GM21723 (cell line): ENCODE results near the gene GSTO2.

Experiments used
- ATAC-seq: cut with Tn5 transposase; IDR thresholded peaks from one replicate; pipeline ENCODE4 v1.9.1; 2021; ENCODE audit warnings: mild to moderate bottlenecking, moderate library complexity; ENCODE audit not compliant: unreplicated experiment

Gene GSTO2

DNA sequence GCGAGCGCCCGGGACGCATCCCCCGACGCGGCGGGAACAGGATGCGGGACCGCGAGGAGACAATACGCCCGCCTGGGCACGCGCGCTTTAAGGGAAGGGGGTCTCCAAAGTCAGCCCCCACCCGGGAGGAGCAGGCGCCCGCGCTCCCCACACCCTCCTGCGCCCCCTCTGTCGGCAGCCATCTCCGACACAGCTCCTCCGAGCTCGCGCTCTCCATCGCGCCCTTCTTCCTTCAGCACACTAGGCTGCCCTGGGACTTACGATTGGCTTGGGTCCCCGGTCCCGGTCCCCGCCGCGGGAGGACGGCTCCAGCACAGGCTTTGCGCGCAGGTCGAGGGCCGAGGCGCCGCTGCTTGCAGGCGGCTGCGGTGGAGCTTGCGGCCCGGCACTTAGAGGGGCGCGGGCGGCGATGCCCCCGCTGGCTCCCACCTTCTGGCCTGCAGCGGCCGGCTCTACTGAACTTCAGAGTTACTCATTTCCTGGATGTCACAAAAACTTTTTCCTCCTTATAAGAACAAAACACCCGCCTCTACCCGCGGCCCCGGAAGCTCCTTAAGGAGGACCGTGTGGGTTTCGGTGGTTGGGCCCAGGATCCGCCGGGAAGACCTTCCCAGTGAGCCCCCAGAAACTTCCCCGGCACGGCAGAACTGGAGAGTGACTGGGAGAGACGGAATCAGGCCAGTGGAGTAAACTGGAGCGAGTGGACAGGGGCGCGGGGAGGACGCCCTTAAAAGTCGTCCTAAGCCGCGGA lies 69.2 kb downstream of the GSTO2 start, which contains the start of gene ITPRIP:
Gene ITPRIP, minus strand, starts transcription at position 481 of the 751 bp plus-strand sequence. CDS start 22,414 bp downstream, outside the sequence.
- ATAC-seq = peak; percentile 70

- ATAC-seq = no peak
These were observed 70.6 kb downstream of the GSTO2 start for GRCh38 chr10:104339469-104340110.

DNA sequence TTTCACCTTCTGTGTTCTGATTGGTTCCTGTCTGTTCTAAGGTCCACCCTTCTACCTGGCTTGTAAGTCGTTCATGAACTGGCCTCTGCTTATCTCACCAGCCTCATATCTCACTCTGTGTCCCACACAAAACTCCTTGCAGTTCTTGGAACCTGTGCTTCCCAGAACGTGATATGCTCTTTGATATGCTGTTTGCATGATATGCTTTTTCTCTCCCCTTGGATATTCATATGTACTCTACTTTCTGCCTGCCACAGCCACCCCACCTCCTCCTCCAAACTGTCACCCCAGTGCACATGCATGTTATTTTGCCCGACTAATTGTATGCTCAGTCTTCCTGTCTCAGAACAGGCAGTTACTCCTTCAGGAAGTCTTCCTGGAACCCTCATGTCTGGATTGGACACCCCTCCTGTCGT lies 71.1 kb downstream of the GSTO2 start:
- no peak for ATAC-seq

- no peak for ATAC-seq
These were observed 71.7 kb downstream of the GSTO2 start for GRCh38 chr10:104340641-104341040.

DNA sequence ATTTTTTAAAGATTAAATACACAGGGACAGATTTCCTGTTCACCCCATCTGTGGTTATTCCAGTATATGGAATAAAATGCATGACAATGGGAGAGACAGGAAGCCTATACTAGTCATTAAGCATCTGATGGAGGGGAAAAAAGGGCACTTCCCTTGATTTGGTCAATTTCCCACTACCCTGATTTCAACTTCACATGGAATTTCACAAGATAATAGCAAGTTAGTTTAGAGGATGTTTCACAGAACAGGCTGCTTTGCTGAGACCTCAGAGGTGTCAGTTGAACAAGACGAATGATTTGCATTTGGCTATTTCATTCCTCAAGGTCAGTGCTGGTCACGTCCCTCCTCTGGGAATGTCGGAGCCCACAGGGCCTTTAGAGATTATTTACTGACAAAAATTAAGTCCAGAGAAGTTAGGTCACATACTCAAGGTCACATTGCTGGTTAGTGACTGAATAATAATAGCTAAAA lies 74.0 kb downstream of the GSTO2 start:
- ATAC-seq = no peak

DNA sequence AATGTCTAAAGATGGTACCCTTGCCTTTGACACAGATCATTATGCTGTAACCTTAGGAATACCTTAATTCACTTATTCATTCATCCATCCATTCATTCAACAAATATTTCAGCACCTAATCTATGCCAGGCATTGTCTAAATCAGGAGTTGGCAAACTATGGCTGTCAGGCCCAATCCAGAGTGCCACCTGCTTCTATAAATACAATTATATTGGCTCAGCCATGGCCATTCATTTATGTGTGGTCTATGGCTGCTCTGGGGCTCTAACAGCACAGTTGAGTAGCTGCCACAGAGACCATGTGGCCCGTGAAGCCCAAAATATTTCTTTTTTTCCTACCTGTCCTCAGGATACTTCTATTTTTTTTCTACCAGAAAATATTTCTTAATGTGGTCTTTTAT lies 75.2 kb downstream of the GSTO2 start:
- no peak for ATAC-seq

DNA sequence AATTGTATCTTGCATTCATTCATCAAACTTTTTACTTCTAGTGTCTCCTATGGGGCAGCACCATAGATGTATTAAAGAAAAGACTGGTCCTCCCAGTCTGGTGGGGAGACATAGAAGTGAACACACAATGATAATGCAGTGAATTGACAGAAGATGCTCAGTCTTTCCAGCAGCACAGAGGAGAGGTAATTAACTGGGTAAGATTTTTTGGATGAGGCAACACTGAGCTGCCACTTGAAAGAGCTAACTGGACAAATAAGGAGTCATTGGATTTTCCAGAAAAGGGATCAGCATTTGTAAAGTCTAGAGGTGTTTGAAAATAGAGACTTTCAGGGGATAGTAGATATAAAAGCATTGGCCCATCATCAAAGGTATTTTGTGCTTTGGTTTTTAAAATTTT lies 76.5 kb downstream of the GSTO2 start:
- no peak for ATAC-seq

DNA sequence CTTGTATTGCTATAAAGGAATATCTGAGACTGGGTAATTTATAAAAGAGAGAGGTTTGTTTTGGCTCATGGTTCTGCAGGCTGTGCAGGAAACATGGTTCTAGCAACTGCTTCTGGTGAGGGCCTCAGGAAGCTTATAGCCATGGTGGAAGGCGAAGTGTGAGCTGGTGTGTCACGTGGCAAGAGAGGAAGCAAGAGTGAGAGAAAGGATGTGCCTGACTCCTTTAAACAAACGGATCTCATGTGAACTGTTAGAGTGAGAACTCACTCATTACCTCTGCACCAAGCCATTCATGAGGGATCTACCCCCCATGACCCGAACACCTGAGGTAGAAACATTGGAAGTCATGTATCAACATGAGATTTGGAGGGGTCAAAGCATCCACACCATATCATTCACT lies 77.0 kb downstream of the GSTO2 start:
- no peak for ATAC-seq

GRCh38 chr10:104347295-104348045 lies 78.5 kb downstream of the GSTO2 start:
- no peak for ATAC-seq

DNA sequence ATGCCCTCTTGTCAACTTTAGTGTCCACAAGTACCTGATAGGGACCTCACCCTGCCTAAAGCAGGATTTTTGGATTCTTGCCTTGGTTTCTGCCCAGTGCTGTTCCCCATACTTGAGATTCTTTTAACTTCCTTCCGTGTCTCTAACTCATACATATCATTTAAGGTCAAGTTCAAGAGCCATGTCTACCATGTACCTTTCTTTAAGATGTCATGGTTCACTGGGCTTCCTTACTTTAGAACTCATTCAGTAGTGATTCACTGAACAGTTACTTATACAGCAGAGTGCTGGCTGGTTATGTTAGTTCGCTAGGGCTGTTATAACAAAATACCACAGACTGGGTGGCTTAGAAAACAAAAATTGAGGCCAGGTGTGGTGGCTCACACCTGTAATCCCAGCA lies 79.6 kb downstream of the GSTO2 start:
- no peak for ATAC-seq

- ATAC-seq = peak; percentile 60
These were observed 80.7 kb downstream of the GSTO2 start for GRCh38 chr10:104349623-104350126.

- peak; percentile 45 for ATAC-seq
These were observed 81.2 kb downstream of the GSTO2 start for GRCh38 chr10:104350127-104350635.

DNA sequence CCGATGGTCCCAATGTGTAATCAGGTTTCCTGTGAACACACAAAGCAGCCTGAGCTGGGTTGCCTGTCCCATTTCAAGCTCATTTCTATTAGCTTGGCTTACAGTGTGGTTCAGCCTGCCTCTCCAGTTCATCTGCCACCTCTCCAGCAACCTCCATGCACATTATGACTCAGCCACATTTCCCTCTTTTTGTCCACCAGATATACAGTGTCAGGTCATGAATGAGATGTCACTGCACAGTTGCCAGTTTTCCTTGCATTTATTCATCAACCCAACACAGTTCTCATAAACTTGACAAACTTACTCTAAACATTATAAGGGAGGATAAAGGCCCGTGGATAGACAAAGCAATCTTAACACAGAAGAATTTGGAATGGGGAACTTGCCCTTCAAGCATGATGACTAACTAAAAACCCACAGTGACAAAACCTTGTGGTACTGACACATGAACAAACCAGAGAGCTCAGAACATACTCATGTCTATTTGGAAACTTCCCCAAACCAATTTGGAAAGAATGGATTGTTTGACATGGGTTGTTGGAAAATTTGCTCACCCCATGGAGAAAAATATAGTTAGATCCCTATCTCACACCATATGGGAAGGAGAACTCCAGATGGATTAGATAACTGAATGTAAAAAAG lies 82.2 kb downstream of the GSTO2 start:
- ATAC-seq = no peak

- ATAC-seq = peak; percentile 22
These were observed 82.9 kb downstream of the GSTO2 start for GRCh38 chr10:104351919-104352318.

- ATAC-seq = peak; percentile 65
These were observed 84.5 kb downstream of the GSTO2 start, which contains the start of gene CFAP58 for GRCh38 chr10:104353325-104354048. CFAP58 (plus strand) TSS chr10:104353833; CDS start chr10:104353898, 65 bp downstream.
